SIG-M5 treated with dmso at 0.1 percent for 504 hours (cell line): ENCODE data around the gene SLCO3A1.
"Not testable (repeated sequence)": the region's sequence is repeated elsewhere in the genome, so short reads cannot be mapped to it uniquely, and the experiment has no call there.

ENCODE experiments used
- DNase-seq: peaks from one replicate; lab custom pipeline; 2025; ENCODE audit not compliant: unreplicated experiment; lab: John Stamatoyannopoulos, UW

SLCO3A1 gene

GRCh38 chr15:92028389-92028724 lies 174.8 kb downstream of the SLCO3A1 start:
- no peak for DNase-seq

- no peak for DNase-seq
Measured at GRCh38 chr15:92029767-92030166, 176.3 kb downstream of the SLCO3A1 start.

GRCh38 chr15:92033314-92033713 lies 179.8 kb downstream of the SLCO3A1 start:
- no peak for DNase-seq

GRCh38 chr15:92033723-92034122 lies 180.2 kb downstream of the SLCO3A1 start:
- no peak for DNase-seq

- no peak for DNase-seq
Measured at GRCh38 chr15:92034227-92034626, 180.7 kb downstream of the SLCO3A1 start.

GRCh38 chr15:92035551-92035950 lies 182.0 kb downstream of the SLCO3A1 start:
- DNase-seq = no peak

GRCh38 chr15:92035961-92036360 lies 182.5 kb downstream of the SLCO3A1 start:
- no peak for DNase-seq

GRCh38 chr15:92037491-92037890 lies 184.0 kb downstream of the SLCO3A1 start:
- DNase-seq = no peak

GRCh38 chr15:92040350-92040749 lies 186.8 kb downstream of the SLCO3A1 start:
- DNase-seq = no peak

GRCh38 chr15:92041371-92041770 lies 187.9 kb downstream of the SLCO3A1 start:
- DNase-seq = no peak

GRCh38 chr15:92043283-92043682 lies 189.8 kb downstream of the SLCO3A1 start:
- DNase-seq = no peak

- no peak for DNase-seq
Measured at GRCh38 chr15:92044203-92044909, 190.8 kb downstream of the SLCO3A1 start.

- DNase-seq = no peak
Measured at GRCh38 chr15:92047900-92048299, 194.4 kb downstream of the SLCO3A1 start.

GRCh38 chr15:92048739-92049138 lies 195.2 kb downstream of the SLCO3A1 start:
- DNase-seq = no peak

GRCh38 chr15:92049290-92049989 lies 195.9 kb downstream of the SLCO3A1 start:
- DNase-seq = no peak

GRCh38 chr15:92050220-92050898 lies 196.9 kb downstream of the SLCO3A1 start:
- DNase-seq = no peak

- DNase-seq = no peak
Measured at GRCh38 chr15:92051716-92052115, 198.2 kb downstream of the SLCO3A1 start.

- DNase-seq = no peak
Measured at GRCh38 chr15:92053753-92054316, 200.3 kb downstream of the SLCO3A1 start.

- DNase-seq = no peak
Measured at GRCh38 chr15:92056875-92057274, 203.4 kb downstream of the SLCO3A1 start.

- no peak for DNase-seq
Measured at GRCh38 chr15:92059036-92059970, 205.8 kb downstream of the SLCO3A1 start.

- DNase-seq = not testable (repeated sequence)
Measured at GRCh38 chr15:92059971-92060311, 206.4 kb downstream of the SLCO3A1 start.
